SHP77 treated with DMSO at 0.1 percent for 48 hours (cell line): ENCODE results near the gene SPINDOC.
"Not testable (repeated sequence)": the region's sequence is repeated elsewhere in the genome, so short reads cannot be mapped to it uniquely, and the experiment has no call there.

Experiments used
- DNase-seq: peaks from one replicate; lab custom pipeline; 2025; lab: John Stamatoyannopoulos, UW

Gene SPINDOC, protein sequence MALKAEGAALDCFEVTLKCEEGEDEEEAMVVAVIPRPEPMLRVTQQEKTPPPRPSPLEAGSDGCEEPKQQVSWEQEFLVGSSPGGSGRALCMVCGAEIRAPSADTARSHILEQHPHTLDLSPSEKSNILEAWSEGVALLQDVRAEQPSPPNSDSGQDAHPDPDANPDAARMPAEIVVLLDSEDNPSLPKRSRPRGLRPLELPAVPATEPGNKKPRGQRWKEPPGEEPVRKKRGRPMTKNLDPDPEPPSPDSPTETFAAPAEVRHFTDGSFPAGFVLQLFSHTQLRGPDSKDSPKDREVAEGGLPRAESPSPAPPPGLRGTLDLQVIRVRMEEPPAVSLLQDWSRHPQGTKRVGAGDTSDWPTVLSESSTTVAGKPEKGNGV

DNA sequence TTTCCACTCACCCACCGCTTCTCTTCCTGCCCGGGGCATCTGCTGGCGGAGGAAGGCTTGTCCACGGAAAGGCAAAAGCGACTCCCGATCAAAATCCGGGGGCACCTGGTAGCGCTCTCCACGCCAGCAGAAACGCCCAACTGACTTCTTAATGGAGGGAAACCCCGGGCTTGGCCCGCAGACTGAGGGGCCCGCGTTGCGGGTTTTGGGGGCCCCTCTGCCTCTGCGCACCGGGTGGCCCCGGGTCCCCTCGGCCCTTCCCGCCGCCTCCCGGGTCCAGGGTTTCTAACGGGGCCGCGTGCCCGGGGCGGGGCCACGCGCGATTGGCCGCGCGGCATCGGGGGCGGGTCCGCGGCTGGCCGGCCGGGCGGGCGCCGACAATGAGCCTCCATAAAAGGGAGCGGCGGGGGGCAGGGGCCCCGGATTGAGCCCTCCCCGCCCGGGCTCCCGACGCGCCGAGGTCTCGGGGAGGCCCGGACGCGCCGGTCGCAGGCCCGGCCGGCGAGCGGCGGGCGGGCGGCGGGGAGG is at the start of gene SPINDOC:
Gene SPINDOC, plus strand, starts transcription at position 422 of the 528 bp plus-strand sequence. CDS start 231 bp downstream, outside the sequence.
- DNase-seq = peak; percentile 21

DNA sequence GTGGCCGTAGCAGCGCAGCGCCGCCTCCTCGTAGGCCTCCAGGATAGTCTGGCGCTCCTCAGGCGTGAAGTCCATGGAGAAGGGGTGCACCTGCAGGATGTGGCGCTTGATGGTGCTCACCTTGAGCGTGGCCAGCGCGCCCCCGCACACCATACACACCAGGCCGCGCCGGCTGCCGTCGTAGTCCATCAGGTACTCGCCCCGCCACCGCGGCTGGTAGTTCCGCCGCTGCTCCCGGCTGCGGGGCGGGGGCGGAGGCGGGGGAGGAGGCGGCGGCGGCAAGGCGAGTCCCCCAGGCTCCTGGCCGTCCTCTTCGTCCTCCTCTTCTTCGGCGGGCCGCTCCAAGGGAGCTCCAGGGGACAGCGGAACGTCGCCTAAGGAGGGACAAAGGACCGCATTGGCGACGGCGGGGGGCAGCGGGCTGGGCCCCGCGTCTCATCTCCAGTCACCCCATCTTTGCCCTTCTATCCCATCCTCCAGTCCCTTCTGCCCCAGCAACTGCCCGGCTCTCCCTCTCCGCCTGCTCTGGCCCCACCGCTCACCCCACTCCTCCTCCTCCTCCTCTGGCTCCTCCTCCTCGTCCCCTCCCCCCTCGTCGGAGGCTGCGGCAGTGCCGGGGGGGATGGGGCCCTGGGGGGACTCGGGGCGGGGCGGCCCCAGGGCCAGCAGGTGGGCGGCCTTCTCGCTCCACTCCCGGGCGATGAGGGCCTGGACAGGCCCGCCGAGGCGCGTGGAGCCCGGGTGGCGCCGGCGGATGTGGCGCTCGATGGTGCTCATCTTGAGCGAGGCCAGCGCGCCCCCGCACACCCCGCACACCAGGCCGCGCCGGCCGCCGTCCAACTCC is 49.5 kb upstream of the SPINDOC start:
- DNase-seq = no peak

DNA sequence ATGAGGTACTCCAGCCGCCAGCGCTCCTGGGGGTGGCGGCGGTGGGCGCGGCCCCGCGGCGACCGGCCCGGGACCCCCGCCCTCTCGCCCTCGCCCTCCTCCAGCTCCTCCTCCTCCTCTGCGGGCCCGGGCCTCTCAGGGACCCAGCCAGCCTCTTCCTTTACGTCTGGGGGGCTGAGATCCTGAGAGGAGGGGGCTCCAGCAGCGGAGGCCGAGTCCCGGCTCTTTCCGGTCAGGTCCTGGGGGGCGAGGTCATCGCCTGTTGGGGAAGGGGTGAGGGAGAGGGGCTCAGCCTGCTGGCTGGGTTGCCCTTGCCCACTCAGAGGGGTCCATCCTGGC is 48.9 kb upstream of the SPINDOC start:
- DNase-seq = no peak

DNA sequence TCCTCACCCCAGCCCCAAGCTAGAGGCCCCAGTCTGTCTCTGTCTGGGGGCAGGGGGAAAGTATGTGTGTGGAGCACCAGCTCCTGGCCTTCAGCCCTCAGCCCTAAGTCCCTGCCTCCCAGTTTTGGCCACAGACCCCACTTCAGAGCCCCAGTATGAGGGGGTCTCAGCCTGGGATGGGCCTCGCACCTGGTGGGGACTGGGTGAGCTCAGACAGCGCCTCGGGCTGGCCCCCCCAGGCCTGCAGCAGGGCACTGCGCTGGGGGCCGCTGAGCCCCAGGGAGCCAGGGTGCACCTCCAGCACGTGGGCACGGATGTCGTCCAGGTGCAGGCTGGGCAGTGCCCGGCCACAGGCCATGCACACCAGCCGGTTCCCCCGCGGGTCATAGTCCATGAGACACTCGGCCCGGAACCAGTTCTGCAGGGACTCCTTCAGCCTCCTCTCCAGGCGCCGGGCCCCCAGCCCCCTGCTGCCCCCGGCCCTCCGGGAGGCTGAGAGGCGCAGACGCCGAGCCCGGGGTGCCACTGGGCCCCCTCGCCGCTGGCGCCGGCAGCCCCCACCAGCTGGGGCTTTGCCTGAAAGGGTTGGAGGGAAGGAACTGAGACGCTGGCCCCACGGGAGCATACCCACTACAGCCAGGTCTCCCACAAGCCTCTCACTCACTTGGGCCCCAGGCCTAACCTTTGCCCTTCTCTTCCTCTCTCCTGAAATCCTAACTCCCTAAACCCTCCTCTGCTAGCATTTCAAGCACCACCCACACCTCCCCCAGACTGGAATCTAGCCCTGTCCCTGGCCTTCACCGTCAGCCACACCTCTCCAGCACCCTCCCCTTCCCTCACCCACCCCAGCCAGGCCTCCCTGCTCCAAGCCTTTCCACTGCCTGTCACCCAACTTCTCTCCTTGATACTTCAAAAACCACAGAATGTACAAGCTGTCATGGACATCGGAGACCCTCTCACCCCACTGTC is 48.3 kb upstream of the SPINDOC start:
- DNase-seq = no peak

DNA sequence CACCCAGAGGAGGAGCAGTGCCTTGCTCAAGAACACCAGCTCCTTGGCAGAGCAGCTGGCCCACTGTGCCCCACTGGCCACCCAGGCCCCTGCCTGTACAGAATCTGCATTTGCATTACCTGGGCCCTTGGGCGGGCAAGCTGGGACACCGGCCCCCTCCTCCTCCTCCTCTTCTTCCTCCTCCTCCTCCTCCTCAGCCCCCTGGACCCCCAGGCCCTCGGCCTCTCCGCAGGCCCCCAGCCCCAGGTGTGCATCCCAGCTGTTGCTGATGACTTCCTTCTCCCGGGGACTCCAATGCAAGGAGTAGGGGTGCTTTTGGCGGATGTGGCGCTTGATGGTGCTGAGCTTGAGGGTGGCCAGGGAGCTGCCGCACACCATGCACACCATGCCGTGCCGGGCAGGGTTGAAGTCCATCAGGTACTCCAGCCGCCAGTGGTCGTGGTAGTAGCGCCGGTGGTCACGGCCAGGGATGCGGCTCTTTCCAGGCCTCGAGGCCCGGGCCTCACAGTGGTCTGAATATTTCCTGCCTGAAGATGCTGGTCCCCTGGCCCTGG is 47.5 kb upstream of the SPINDOC start:
- no peak for DNase-seq

DNA sequence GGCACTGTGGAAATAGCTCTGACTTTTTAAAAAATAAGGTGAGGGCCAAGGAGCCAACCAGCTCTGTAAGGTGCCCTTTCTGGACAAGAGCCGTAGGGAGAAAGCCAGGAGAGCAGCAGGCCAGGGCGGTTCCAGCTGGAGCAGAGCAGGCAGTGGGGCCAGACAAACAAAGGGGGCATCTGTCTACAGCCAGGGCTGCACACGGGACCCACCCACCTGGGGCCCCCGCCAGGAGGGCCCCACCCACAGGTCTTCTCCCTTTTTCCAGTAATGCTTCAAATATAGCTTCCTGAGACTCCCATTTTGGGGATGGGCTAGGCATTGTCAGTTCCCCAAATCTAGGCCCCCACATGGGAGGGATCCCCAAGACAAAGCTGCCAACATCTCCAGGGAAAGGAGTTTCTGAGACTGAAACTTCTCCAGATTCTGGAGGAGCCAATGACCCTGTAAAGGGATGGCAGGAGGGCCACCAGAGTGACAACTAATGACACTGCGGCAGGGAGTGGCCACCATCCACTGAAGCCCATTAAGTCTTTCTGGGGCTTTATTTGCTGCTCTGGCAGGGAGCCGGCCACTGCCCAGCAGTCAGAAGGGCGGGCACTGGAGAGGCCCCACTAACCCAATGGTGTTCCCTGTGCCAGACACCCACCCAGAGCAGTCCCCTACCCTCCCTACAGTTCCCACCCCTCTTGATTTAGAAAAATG is 46.6 kb upstream of the SPINDOC start:
- DNase-seq = no peak

DNA sequence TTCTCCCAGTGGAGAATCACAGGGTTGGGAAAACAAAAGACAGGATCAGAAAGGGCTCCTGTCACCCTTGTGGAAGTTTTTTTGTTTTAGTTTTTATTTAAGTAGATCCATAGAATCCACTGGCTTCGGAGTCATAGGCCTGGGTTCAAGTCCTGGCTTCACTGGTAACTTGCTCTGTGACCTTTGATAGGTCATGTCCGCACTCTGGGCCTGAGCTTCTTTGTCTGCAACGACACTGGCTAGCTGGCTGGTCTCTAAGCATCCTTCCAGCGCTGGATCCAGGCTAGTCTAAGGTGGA is 46.0 kb upstream of the SPINDOC start:
- no peak for DNase-seq

DNA sequence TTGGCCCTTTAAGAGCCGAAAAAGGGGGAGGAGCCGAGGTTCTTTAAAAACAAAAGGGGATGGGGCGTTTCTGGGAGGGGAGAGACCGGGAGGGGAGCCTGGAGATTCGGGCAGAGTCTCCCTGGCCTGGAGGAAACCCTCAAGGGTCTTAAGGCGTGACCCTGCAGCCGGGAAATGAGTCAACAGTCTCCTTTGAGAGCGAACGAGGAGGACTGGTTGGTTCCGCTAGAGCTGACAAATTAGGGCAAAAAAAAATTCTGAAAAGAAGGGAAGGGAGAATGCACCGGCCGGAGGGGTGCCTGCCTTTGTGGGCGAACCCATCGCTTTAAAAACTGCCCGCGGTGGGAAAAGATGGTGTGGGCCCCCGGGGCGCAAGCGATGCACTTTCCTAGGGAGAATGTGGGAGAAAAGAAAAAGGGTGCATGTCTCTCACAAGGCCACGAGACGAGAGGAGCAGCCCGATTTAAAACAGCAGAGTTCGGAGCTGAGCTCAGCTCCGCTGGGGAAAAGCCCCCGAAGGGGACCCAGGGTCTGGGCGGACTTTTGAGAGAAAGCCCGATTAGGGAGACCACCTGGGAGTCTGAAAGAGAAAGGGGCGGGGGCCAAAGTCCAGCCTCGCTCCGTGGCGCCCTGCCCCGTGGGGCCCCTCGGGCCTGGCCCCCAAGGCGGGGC is 45.6 kb upstream of the SPINDOC start:
- no peak for DNase-seq

DNA sequence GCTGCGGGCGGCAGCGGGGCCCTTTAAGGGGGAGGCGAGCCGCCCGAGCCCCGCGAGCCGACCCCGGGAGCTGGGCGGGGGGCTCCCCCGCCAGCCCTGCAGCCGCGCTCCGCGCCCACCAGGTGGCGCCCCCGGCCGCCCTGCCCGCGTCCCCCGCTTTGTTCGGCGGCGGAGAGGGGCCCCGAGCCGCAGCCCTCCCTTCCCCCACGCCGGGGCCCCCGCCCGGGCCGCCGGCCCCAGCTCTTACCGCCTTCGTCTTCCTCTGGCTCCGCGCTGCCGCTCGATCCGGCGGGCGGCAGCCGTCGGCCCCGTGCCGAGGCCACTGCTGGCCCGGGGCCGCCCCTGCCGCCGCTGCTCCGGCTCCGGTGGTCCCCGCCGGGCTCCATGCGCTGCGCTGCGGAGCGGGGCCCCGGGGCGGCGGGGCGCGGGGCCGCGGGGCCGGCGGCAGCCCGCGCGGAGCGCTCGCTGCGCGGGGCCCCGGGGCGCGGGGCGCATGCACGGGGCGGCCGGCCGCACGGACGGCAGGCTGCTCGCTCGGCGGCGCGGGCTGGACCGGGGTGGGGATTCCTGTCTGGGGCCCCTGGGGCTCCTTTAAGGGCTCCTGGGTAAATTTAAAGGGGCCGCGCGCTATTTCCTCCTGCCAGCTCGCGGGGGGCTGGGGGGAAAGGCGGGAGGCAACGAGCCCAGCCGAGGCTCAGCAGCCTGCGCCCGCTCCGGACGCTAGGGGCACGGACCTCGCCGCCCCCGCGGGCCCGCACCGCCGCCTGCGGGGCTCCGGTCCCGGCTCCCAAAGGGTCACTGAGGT is 44.8 kb upstream of the SPINDOC start, which contains the start of gene ZFTA:
Gene ZFTA, minus strand, starts transcription at position 539 of the 805 bp plus-strand sequence. Its CDS starts 153 bp downstream, at position 386.
- no peak for DNase-seq

DNA sequence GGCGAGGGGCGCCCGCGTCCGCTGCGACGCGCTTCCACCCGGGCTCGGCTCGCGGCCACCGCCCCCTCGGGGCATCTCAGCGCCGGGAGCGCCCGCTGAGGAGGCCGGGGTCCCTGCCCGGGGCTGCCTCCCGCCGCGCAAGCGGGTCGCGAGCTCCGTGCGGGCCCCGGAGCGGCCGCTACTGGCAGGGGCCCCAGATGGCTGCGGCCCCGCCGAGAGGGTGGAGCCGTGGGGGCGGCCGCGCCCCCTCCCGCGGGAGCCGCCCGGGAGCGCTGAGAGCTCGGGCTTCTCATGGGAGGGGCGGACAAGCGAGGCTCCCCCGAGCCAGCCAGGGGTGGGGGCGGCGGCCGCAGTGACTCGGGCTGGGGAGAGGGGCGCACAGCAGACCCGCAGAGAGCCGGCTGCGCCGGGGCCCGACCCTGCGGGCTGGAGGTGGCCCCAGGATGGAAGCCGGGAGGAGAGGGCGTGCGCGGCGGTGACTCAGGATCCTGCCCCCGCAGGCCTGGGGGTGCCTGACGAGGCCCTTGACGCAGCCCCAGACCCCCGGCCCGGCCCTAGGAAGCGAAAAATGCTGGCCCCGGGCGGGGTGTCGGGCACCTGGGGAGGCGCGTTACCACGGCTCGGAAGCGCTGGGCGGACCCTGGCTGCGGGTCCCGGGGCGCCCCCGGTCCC is 44.1 kb upstream of the SPINDOC start:
- DNase-seq = no peak

DNA sequence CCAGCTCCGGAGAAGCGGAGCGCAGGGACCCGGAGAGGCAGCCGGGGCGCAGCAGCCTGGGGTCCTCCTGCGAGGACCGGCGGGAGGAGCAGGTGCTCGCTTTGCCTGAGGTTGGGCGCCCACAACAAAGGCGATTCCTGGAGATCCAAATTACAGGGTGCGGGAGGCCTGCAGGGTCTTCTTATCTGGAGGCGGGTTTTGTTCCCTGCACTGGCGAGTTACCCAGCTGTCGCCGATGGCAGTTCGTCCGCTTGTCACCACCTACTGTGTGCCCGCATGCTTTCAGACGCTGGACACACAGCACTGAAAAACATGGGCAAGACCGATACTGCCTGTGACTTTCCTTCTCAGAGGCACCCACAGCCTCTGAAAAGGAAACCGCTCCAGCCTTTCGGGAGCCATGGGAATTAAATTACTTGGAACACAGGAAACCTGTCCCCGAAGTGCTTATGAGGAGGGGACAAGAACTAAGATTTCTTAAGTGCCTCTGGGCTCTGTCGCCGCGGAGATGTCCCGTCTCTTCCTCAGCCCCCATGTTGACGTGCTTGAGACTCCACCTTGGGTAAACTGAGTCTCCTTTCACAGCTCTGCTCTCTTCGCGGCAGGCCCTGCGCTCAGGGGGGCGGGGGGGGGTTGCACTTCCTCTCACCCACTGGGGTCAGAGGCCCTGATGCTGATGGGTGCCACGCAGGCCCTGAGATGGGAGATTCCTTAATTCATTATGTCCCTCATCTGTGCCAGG is 43.4 kb upstream of the SPINDOC start:
- no peak for DNase-seq

DNA sequence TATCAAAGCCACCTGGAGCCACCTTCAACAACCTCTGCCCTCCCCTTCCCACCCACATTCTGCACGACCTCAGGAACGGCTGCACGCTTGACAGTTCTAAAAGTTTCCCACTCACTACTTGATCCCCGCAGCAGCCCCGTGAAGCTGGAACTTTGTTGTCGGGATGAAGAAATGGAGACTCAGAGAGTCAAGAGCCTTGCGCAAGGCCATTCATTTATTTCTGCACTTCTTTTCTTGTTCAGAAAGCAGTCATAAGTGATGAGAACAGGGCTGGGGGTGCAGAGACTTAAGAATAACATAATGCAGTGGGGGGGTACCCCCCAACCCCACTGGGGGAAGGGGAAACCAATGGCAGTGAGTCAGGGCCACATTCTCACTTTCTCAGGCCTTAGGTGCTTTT is 42.5 kb upstream of the SPINDOC start:
- DNase-seq = no peak

DNA sequence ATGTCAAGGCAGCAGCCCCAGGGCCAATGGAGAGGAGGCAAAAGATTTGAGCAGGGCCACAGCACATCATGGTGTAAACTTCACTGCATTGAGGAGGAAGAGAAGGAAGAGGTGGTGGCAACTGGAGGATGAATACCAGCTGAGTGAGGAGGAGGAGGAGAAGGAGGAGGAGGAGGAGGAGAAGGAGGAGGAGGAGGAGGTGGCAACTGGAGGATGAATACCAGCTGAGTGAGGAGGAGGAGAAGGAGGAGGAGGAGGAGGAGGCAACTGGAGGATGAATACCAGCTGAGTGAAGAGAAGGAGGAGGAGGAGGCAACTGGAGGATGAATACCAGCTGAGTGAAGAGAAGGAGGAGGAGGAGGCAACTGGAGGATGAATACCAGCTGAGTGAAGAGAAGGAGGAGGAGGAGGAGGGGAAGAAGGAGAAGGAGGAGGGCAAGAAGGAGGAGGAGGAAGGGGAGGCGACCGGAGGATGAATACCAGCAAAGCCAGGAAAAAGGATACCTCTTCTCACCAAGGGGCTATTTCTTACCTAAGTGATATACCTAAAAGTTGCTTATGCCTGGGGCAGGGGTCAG is 41.4 kb upstream of the SPINDOC start:
- not testable (repeated sequence) for DNase-seq

DNA sequence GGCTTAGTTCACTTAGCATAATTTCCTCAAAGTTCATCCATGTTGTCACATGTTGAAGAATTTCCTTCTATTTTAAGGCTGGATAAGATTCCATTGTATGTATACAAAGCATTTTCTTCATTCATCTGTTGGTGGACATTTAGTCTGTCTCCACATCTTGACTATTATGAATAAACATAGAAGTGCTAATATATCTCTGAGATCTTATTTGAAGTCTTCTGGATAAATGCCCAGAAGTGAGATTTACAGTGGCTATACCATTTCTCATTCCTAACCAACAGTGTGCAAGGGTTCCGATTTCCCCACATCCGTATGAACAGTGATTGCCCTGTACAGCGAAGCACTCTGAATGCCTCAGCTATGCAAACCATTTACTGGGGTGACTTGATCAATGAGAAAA is 38.1 kb upstream of the SPINDOC start:
- no peak for DNase-seq

DNA sequence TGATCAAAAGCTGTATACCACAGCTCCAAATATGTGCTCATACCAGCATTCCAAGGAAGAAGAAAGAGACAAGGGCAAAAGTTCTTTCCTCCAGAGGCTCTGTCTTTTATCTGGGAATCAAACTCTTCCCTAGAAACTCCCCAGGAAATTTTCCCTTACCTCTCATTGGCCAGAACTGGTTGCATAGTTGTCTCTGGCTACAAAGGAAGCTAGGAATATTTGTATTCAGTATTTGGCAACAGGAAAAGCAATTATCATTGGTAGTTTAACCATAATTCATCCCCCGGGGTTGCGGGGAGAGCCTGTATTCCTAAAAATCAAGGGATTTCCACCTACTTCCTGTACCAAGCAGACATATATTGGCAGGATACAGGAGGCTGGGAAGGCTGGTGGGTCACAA is 34.2 kb upstream of the SPINDOC start:
- no peak for DNase-seq

DNA sequence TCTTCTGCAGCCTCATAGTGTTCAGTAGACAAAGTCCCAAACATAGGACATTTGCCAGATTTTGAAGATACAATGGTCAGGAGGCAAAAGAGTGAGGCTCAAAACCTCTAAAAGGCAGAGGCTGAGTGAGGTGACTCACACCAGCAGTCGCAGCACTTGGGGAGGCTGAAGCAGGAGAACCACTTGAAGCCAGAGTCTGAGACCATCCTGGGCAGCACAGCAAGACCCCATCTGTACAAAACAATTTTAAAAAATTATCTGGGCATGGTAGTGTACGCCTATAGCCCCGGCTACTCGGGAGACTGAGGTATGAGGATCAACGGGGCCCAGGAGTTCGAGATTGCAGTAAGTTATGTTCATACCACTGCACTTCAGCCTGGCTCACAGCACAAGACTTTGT is 30.5 kb upstream of the SPINDOC start:
- DNase-seq = no peak

DNA sequence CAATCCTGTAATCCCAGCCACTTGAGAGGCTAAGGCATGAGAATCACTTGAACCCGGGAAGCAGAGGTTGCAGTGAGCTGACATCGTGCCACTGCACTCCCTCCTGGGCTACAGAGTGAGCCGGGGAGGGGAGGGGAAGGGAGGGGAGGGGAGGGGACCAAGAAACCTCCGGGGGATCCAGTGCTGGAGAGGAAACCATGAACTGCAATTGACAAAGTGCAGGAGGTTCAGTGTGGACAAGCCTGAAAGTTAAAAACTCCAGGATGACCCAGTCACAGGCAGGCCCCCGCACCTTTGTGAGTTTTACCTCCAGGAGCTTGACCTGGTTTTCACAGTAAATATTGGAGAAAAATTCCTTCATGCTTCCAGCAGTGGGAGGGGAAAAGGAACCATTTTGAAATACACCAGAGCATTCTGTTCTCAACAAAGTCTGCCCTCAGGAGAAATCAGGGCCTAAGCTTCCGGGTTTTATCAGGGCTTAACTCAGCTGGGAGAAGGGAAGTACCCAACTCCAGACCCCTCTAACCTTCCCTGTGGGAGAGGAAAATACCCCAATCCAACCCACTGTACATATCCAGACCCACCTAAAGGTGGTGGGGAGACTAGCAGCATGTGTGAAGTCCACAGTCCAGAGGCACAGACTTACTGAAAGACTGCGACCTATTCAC is 29.2 kb upstream of the SPINDOC start:
- no peak for DNase-seq
